AG04449 (cell line): ENCODE measurements around the gene SRSF8.

ENCODE experiments used
- CTCF ChIA-PET: fragments of 350-600 bp; formaldehyde crosslinking; extraction: SDS; loops from one replicate; lab custom pipeline; 2021; ENCODE audit warnings: antibody characterized with exemption; lab: Yijun Ruan, JAX
- POLR2A ChIA-PET: fragments of 400-600, 350-600 bp; formaldehyde crosslinking; extraction: SDS; loops from one replicate; lab custom pipeline; 2020; ENCODE audit warnings: antibody characterized with exemption, inconsistent platforms; lab: Yijun Ruan, JAX
- DNase-seq: peaks from one replicate; pipeline ENCODE4 v3.0.0-alpha.2; 2010; ENCODE audit warnings: low read depth, low spot score
- H3K4me3 ChIP-seq: 2 replicates; pipeline ENCODE4 v1.5.1; 2011; ENCODE audit warnings: low read depth, mild to moderate bottlenecking, control low read depth, low read length
- CTCF ChIP-seq: IDR thresholded peaks from one replicate; pipeline ENCODE4 v1.5.1; 2011; ENCODE audit warnings: mild to moderate bottlenecking, moderate library complexity, low read length, control low read depth, inconsistent platforms; ENCODE audit not compliant: insufficient read depth; ENCODE audit errors: missing control alignments

Gene SRSF8

GRCh38 chr11:95054356-95054755, 12.4 kb upstream of the SRSF8 start:
- DNase-seq, result no peak
- CTCF ChIA-PET, result interaction anchor here (1.5 kb wide), 1 partner anchor 13 kb away, joined by 3 read pairs; no protein-coding TSS in a partner anchor
- H3K4me3 ChIP-seq, result no peak overlapping the region
- POLR2A ChIA-PET, result no interaction called here
- no peak for TF ChIP-seq CTCF

GRCh38 chr11:95055283-95055897, 11.3 kb upstream of the SRSF8 start:
- no peak overlapping the region for H3K4me3 ChIP-seq
- ChIA-PET POLR2A (no interaction called here), CTCF (interaction anchor here (0.6 to 4.0 kb wide), 4 partner anchors 12 to 587 kb away, joined by 3 to 22 read pairs (median 4); partner anchors contain the start of gene SRSF8)
- no peak for TF ChIP-seq CTCF
- no peak for DNase-seq

- CTCF ChIA-PET, result interaction anchor here (1.1 to 4.0 kb wide), 4 partner anchors 9 to 13 kb away, joined by 3 to 22 read pairs (median 4); partner anchors contain the start of gene SRSF8
- no peak overlapping the region for H3K4me3 ChIP-seq
- DNase-seq, result no peak
- no peak for TF ChIP-seq CTCF
- POLR2A ChIA-PET, result no interaction called here
Measured at GRCh38 chr11:95057959-95058358, 8.8 kb upstream of the SRSF8 start.

DNA sequence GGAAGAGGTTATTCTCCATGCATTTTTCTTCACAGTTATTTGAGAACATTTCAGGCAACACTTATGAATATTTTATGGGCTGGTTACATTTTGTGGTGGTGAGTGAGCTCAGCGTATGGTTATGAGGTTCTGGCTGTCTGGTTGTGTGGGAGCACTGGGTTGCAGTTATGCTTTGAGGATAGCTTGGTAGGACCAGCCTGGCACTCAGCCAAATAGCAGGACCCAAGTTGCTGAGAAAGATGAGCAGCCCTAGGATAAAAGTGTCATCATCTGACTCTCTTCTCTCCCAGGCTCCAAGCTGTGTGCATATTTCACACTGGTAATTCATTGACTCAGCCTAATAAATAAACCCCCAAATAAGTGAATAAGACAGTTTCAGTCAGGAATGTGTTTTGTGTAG, 8.1 kb upstream of the SRSF8 start:
- ChIA-PET CTCF (interaction anchor here (1.1 to 4.0 kb wide), 4 partner anchors 8 to 14 kb away, joined by 3 to 22 read pairs (median 4); partner anchors contain the start of gene SRSF8), POLR2A (no interaction called here)
- TF ChIP-seq CTCF, result no peak
- no peak for DNase-seq
- no peak overlapping the region for H3K4me3 ChIP-seq

DNA sequence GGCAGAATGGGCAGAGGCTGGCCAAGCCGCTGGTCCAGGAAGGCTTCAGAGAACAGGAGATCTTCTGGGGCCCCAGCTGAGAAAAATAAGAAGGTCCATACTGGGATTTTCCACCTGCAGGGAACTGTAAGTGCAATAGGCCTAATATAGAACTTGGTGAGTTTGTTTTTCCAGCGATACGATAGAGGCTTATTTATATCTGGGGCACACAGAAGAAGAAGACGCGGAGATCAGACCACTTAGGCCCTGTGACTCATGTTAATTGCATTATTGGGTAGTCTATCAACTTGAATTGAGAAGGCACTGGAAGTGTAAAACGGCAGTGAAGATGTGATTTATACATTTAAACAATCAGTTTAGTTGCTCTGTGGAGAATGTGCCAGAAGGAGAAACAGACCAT, 7.7 kb upstream of the SRSF8 start:
- TF ChIP-seq CTCF, result no peak
- CTCF ChIA-PET, result interaction anchor here (2.0 to 4.0 kb wide), 2 partner anchors 8 to 11 kb away, joined by 5 to 22 read pairs; partner anchors contain the start of gene SRSF8
- H3K4me3 ChIP-seq, result no peak overlapping the region
- POLR2A ChIA-PET, result interaction anchor here (0.9 kb wide), 1 partner anchor 34 kb away, joined by 4 read pairs; no protein-coding TSS in a partner anchor
- DNase-seq, result no peak

DNA sequence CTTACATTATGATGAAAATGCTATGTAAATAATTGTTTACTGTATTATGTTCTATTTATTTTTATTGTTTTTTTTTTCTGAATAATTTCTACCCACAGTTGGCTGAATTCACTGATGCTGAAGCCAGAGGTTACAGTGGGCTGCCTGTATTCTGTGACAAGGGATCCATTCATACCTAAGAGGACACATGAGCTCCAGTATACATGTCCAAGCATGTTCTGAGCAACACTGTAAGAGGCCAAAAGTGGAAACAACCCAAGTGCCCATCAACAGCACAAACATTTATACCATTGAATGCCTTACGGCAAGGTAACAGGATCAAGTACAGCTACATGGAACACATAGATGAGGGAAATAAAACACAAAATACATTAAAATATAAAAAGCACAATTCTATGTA, 1.4 kb upstream of the SRSF8 start:
- POLR2A ChIA-PET, result no interaction called here
- no peak for DNase-seq
- CTCF ChIA-PET, result interaction anchor here (0.8 to 13.8 kb wide), 3 partner anchors 73 to 93 kb away, joined by 4 to 299 read pairs (median 84); no protein-coding TSS in a partner anchor
- no peak overlapping the region for H3K4me3 ChIP-seq
- no peak for TF ChIP-seq CTCF
